G401 (cell line): Measurements from ENCODE around the gene SPEF2. TPM values are rescaled to one million over a fixed set of nuclear protein-coding genes. Genes with fewer than 3 reads are reported as not detected.
"Not testable (repeated sequence)": the region's sequence is repeated elsewhere in the genome, so short reads cannot be mapped to it uniquely, and the experiment has no call there.

Experiments used
- DNase-seq: peaks from one replicate; pipeline ENCODE4 v3.0.0-alpha.2; 2015; ENCODE audit warnings: low spot score
- in situ Hi-C: cut with HindIII; loops from 2 replicates; pipeline ENCODE4 v1.10.0; 2016; ENCODE audit warnings: low sequenced_read_pairs, mixed read lengths
- total RNA-seq: library from RNA; depleted of rRNA; stranded (reverse); fragments of >200 nt; shearing (Covaris generic); gene quantifications from 2 replicates; pipeline ENCODE4 v1.2.3, GENCODE V29; 2014

The SPEF2 gene
- total RNA-seq, 1 experiment from 2014 or later, result 4.9 TPM

DNA sequence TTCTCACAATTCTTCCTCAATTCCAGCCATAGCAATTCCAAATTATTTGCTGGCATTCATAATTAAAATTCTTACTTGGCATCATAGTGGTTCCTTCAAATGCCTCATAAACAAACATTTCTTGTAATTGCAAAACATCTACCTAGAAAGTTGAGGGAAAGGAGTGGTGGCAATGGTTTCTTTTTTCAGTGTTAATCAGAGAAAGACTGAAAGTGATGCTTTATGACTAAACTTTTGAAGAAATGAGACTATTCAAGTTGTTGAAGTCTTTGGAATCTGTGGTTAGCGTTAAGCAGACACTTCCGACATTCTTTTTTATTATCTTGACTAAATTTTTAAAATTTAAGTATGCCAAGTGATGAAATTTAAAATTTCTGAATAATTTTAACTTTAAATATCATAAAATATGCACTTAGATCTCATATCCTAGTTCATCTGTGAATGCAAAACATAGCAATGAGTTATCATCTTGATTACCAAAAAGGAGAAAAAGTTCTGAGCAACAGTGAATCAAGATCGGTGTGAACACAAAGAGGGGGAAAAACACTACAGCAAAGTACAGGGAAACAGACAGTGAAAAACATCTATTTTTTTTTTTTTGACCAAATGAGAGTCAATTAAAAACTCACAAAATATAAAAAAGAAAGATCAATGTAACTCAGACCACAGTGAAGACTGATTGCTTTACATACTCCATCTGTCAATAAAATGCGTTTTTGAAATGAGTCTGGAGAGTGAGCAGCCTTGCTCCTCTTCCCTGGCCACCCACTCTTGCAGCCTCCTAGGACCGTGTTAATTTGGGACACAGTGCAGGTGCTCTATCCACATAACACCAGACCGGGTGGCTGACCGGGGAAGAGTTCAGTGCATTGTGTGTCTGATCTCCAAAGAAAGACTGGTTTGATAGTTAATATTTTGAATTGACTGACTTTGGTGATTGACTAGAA lies 218.4 kb downstream of the SPEF2 start:
- no peak for DNase-seq
- in situ Hi-C loops, result no loop called here

DNA sequence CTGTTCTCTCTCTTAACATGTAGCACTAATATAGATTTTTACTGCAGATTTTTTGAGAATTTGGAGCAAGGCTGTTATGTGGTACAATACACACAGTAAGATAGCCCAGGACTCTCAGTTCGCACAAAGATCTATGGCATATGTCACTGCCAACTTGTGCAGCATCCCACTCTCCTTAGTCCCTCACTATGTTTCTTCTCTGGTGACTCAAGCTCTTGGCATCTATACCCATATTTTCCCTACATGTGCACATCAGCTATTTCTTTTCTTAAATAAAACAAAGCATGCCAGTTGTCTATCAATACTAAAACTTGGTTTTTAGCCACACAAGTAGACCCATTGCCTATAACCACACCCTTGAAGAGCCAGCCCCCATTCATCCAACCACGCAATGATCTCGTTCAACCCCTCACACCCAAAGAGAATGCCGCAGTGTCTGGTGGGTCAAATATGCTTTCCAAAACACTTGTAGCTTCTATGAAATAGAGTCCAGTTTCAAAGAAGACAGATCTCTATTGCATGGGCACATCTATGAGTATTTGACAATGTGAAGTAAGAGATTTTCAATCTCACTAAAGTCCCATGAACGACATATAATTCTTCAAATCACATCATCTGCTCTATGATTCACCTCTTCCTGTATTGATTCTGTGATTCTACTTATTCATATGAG lies 220.8 kb downstream of the SPEF2 start:
- in situ Hi-C loops, result no loop called here
- DNase-seq, result no peak

DNA sequence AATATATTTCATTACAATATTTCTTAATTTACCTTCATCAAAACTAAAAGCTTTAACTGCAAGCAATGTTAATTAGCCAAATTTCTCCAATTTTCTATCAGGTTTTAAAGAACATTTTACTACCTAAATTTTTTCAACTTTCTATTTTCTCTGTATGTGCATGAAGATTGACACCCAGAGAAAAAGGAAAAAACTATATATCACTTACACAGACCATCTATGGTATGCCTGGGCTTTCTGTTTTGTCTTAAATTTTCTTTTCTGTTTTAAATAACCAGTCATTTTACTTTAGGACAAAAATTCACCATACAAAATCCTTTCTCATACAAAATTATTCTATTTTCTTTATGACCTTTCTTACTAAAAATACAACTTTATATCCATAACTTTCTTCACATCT lies 225.2 kb downstream of the SPEF2 start:
- in situ Hi-C loops, result no loop called here
- DNase-seq, result no peak

DNA sequence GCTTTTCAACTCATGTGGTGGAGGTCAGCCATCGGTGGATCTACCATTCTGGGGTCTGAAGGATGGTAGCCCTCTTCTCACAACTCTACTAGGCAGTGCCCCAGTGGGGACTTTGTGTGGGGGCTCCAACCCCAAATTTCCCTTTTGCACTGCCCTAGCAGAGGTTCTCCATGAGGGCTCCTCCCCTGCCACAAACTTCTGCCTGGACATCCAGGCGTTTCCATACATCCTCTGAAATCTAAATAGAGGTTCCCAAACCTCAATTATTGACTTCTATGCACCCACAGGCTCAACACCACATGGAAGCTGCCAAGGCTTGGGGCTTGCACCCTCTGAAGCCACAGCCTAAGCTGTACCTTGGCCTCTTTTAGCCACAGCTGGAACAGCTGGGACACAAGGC lies 227.8 kb downstream of the SPEF2 start:
- in situ Hi-C loops, DNase-seq: not testable (repeated sequence)

DNA sequence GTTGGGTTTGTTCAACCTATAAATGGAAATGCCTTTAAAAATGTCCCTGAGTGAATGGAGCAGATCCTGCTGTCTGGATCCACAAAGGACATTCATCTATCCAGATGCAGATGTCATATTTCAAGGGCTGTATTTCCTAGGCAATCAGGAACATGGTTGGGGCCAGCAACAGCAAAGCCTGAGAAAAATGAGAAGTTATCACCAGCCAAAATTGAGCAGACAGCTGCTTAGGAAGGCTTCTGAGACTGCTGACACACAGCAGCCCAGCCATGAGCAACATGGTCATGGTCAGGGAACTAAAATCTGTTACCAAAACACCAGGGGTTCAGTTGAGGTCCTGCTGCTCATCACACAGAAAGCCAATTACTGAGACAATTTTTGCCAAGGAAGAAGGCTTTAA lies 229.8 kb downstream of the SPEF2 start:
- no peak for DNase-seq
- in situ Hi-C loops, result no loop called here

DNA sequence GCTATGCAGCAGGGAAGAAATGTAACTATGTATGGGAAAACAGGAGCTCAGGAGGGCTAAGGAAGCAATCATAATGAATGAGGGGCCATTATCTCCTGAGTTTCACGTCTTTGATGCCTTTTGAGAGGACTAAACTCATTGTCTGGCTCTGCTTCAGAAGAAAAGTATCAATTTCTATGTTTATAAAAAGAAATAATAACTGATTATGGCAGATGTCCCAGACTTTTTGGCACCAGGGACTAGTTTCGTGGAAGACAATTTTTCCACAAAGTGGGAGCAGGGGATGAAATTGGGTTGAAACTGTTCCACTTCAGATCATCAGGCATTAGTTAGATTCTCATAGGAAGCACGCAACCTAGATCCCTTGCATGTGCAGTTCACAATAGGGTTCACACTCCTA lies 230.3 kb downstream of the SPEF2 start:
- no peak for DNase-seq

DNA sequence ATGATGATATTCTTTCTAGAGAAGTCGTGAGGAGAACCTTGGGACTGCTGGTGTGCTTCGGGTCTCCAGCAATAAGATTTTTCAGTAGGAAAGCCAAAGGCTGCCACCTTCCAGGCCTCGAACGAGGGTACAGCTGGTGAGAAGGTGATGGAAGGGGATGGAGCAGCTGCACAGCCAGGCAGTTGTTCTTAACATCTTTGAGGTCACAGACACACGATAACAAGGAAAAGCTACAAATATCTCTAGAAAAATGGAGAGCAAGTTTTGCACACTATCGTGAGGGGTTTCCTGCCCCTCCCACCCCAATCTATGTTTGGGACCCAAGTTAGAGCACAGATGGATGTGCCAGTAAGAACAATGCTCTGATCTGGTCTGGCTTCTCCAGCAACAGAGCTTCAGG lies 232.2 kb downstream of the SPEF2 start:
- no peak for DNase-seq
- in situ Hi-C loops, result no loop called here

More for the DNA sequence above, 230.3 kb downstream of the SPEF2 start:
- in situ Hi-C loops, result no loop called here

DNA sequence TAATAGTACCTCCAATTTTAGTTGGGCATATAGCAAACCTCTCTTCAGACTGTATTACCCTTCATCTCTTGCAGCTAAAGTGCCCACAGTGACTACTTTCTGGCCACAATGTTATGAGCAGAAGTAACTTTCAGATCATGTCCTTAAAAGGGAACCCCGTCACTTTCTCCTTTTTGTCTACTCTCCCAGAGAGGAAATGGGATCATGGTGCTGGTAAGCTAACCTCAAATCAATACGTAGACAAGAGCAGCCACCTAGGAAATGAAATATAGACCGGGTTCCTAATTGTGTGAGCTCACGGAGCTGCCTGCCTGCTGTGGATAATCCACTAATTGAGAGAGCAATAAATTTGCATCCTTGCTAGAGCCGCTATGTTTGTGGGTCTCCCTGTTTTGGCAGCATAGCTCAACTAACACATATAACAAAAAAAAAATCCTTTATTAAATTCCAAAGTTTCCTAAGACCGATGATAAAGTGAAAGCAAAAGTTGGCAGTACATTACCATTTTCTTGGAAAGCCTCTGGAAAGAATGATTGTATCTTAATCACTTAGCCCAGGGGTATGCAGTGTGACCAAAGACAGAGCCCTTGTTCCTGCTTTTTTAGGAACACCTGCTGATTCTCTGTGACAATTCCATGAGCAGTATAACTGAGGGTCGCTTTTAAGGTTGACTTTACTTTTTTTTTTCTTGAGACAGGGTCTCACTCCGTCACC lies 233.5 kb downstream of the SPEF2 start:
- no peak for DNase-seq
- in situ Hi-C loops, result no loop called here

DNA sequence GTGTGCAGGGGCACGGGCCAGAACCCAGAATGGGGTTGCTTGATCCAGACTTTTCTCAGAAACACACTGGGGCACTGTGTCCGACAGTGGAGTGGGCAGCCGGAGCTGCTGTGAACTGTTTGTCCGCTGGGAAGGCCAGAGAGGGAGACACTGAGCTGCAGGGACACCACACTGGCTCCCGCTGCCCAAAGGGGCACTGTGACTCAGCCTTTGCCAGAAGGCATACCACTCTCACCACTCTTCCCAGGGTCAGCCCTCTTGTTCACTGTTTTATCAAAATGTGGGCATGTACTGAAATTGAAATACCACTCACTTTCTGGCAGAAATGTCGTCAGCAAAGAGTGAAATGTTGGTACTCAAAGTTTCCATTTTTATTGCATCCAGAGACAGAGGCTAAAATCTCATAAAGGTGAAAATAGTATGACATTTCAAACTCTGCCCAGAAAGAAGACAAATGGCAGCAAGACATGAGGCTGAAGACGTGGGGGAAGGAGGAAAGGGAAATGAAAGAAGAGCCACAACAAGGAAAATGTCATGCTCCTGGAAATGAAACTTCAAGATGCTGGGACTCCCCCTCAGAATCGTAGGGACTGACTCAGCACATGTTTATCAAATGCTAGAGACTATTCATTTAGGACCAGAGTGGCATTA lies 234.5 kb downstream of the SPEF2 start:
- in situ Hi-C loops, result no loop called here
- DNase-seq, result no peak

DNA sequence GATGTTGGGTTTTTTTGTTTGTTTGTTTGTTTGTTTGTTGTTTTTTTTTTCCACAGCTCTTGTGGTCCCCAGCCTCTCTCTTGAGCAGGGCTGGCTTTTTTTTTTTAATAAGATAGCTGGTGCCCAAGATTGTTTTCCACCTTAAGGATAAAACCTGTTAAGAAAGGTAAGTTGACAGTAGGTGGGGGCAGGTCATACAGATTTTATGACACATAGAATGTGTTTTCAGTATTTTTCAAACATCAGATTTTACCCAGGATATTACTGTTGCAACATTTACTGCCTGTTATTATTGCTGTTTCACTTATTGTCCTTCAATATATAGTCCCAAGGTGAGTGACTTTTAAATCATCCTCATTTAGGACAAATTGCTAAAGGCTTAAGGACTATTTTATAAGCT lies 235.1 kb downstream of the SPEF2 start:
- in situ Hi-C loops, result no loop called here
- DNase-seq, result no peak

DNA sequence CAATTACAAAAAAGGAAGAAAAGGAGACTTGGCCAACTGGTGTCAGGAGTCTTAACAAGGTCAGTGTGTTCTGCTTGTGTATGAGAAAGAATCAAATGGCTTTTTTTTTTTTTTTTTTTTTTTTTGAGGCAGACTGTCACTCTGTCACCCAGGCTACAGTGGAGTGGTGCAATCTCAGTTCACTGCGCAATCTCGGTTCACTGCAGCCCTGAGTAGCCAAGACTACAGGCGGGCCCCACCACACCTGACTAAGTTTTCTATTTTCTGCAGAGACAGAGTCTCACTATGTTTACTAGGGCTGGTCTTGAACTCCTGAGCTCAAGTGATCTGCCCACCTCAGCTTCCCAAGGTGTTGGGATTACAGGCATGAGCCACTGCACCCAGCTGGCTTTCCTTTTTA lies 236.0 kb downstream of the SPEF2 start:
- DNase-seq, result no peak
- in situ Hi-C loops, result no loop called here

DNA sequence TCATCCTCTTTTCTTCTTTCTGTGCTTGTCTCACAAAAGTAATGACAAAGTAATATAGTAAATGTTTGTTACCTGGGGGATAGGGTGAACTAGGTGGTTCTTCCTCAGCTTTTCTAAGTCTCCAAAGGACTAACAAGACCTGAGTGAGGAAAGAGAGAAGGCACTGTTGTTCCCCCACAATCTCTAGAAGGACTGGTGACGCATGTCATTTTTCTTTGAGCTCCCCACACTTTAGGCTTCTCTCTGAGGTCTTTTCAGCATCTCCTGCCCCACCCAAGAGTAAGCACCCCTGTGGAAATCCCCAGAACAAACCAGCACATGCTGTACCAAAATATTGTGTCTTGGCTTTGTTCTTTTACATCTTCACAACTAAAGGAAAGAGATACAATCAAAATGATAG lies 236.6 kb downstream of the SPEF2 start:
- DNase-seq, result no peak
- in situ Hi-C loops, result no loop called here

DNA sequence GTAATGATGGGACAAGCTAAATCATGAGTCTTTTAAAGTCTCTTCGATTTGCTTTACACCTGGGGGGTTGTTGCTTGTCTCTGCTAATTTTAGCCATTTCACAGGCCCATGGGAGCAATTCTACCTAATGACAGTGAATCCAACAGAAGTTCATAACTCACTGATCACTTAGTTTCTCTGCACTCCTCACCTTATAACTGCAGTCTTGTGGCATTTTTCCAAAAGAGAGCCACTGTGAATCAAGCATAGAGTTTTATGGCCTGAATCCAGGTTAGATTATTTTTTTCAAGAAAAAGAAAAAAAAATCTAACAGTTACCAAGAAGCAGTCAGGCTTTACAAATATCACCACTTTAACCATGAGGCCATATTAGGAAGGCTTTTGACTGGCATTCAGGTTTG lies 237.5 kb downstream of the SPEF2 start:
- in situ Hi-C loops, result no loop called here
- DNase-seq, result no peak

DNA sequence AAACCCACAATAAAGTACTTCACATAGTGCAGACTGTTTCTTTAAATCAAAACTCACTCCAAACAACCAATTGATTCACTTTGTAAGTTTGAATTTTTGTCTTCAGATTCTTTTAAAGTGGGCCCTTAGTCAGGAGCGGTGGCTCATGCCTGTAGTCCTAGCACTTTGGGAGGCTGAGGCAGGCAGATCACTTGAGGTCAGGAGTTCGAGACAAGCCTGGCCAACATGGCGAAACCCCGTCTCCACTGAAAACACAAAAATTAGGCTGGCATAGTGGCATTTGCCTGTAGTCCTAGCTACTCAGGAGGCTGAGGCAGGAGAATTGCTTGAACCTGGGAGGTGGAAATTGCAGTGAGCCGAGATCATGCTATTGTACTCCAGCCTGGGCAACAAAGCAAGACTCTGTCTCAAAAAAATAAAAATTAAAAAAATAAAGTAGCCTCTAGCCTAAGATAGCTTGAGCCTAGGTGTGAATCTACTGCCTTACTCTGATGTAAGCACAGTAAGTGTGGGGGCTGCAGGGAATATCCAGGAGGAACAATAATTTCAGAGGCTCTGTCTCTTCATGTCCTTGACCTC lies 238.6 kb downstream of the SPEF2 start:
- DNase-seq, in situ Hi-C loops: not testable (repeated sequence)

DNA sequence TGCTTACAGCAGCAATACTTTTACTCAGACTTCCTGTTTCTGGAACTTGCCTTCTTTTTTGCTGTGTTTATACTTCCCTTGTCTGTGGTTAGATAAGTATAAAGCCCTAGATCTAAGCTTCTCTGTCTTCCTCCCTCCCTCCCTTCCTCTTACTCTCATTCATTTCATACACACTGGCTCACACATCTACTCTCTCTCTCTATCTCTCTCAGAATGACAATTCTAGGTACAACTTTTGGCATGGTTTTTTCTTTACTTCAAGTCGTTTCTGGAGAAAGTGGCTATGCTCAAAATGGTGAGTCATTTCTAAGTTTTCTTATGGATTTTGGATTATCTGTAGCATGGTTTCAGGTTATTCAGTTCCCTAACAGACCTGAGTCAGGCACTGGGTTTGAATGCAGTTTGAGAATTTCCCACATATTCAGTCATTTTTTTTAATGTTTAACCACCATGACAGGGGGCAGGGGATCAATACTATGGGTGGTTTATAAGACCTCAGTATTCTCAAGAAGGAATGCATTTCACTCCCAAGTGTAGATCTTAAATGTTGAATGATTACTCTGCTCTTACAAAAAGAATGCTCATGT lies 239.2 kb downstream of the SPEF2 start, which contains the start of gene IL7R:
TSS of gene IL7R (plus strand) at position 127 of the 587 bp plus-strand sequence. CDS start at position 214, 87 bp downstream.
- DNase-seq, result no peak
- in situ Hi-C loops, result no loop called here

DNA sequence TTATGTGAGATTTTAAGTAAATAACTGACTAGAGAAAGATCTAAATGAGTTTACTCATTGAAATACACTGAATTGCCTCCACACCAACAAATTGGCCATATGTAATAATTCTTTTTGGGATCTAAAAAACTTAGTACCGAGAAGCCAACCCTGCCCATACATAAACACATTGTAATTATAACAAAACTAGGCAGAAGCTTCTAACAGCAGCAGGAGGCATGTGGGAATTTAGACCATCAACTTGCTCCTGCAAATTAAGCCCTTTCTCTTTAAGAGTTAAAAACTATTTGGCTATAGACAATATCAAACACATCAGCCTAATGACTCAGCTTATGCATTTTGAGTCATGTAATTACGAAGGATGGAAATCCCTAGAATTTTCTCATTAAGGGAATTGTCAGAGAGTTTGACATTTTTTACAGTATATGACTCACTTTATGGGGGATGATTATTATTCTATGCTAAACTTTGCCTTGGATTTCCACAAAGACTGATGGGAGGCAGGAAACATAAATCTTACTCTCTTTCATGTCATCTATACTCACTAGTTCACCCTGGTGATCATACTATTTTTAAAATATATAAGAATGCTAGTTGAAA lies 240.0 kb downstream of the SPEF2 start:
- no peak for DNase-seq
- in situ Hi-C loops, result no loop called here

DNA sequence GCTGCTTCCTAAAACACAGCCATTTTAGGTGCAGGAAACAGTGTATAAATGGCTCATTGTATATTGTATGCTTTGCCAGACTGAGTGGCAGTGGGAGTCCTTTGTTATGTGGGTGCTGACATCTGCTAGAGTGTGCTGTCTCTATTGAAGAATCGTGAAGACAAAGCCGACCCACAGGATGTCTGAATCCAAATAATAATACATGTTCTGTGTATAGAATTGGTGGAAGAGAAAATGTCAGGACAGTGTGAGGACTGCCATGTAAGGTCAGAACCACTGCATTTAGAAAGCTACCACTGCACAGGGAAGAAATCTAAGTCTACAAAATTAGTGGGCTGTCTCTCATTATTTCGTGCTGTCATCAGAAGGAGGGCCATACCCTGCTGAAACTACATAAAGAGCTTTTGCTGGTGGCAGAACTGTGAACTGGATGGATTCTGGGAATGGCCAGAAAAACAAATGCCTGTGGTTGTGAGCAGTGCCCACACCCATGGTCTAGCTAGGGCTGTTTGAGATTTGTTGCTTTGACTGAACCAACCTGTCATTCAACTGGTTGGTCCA lies 241.5 kb downstream of the SPEF2 start:
- in situ Hi-C loops, result no loop called here
- DNase-seq, result no peak

DNA sequence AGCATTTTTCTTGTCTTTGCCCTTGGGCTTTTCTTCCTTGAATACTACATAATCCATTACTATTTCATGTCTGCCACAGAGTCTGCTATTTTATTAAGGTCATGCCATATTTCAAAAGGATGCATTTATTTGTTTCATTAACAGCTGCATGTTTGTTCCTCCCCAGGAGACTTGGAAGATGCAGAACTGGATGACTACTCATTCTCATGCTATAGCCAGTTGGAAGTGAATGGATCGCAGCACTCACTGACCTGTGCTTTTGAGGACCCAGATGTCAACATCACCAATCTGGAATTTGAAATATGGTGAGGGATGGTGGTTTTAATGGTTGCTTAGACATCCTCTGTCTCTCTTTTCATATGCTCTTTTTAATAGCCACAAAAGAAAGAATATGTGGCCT lies 243.0 kb downstream of the SPEF2 start:
- no peak for DNase-seq
- in situ Hi-C loops, result no loop called here
